HTR-8/SVneo (cell line): ENCODE measurements around the gene DOLPP1.

Experiments used
- DNase-seq: peaks from one replicate; pipeline ENCODE4 v3.0.0; 2011; ENCODE audit warnings: low spot score, mixed read lengths; ENCODE audit not compliant: insufficient read length
- FAIRE-seq: peaks from 2 replicates; lab custom pipeline; 2011; peaks lifted over from hg19 to GRCh38; lab: Jason Lieb, UNC

DOLPP1 gene

GRCh38 chr9:129089246-129089645 is 8.3 kb downstream of the DOLPP1 start:
- DNase-seq (no peak), FAIRE-seq (no peak)

GRCh38 chr9:129093602-129094386 is 12.9 kb downstream of the DOLPP1 start:
- no peak for DNase-seq
- FAIRE-seq, result no peak

GRCh38 chr9:129094387-129095169 is 13.7 kb downstream of the DOLPP1 start:
- FAIRE-seq, result no peak

GRCh38 chr9:129095170-129095667 is 14.3 kb downstream of the DOLPP1 start:
- no peak for DNase-seq
- no peak for FAIRE-seq

More at GRCh38 chr9:129094387-129095169, 13.7 kb downstream of the DOLPP1 start:
- no peak for DNase-seq

GRCh38 chr9:129095908-129096307 is 15.0 kb downstream of the DOLPP1 start:
- FAIRE-seq (no peak), DNase-seq (no peak)

GRCh38 chr9:129097671-129098306 is 16.9 kb downstream of the DOLPP1 start:
- no peak for FAIRE-seq

GRCh38 chr9:129098328-129098727 is 17.4 kb downstream of the DOLPP1 start:
- FAIRE-seq, result no peak
- no peak for DNase-seq

More at GRCh38 chr9:129097671-129098306, 16.9 kb downstream of the DOLPP1 start:
- DNase-seq, result no peak

GRCh38 chr9:129100383-129101169 is 19.7 kb downstream of the DOLPP1 start:
- DNase-seq (no peak), FAIRE-seq (no peak)

GRCh38 chr9:129101279-129101678 is 20.4 kb downstream of the DOLPP1 start:
- no peak for DNase-seq

GRCh38 chr9:129102095-129102525 is 21.2 kb downstream of the DOLPP1 start:
- FAIRE-seq, result no peak

More at GRCh38 chr9:129101279-129101678, 20.4 kb downstream of the DOLPP1 start:
- no peak for FAIRE-seq

GRCh38 chr9:129102791-129103594 is 22.1 kb downstream of the DOLPP1 start:
- DNase-seq, result peak; percentile 45
- FAIRE-seq, result no peak

More at GRCh38 chr9:129102095-129102525, 21.2 kb downstream of the DOLPP1 start:
- DNase-seq, result no peak

GRCh38 chr9:129103595-129103965 is 22.7 kb downstream of the DOLPP1 start:
- no peak for FAIRE-seq
- DNase-seq, result no peak

GRCh38 chr9:129104051-129104450 is 23.1 kb downstream of the DOLPP1 start:
- FAIRE-seq, result no peak
- no peak for DNase-seq

- DNase-seq (no peak), FAIRE-seq (no peak)
Observed at GRCh38 chr9:129105857-129106694, 25.2 kb downstream of the DOLPP1 start.

- FAIRE-seq (no peak), DNase-seq (no peak)
Observed at GRCh38 chr9:129107651-129108050, 26.7 kb downstream of the DOLPP1 start.

GRCh38 chr9:129108083-129108804 is 27.3 kb downstream of the DOLPP1 start:
- DNase-seq (no peak), FAIRE-seq (no peak)

GRCh38 chr9:129108805-129109536 is 28.1 kb downstream of the DOLPP1 start:
- DNase-seq (no peak), FAIRE-seq (no peak)
